OCI-LY3 (cell line): Measurements from ENCODE around the gene JAML.

Experiments used
- CTCF ChIP-seq: fragments of 200-600, 300-600 bp; sonication (generic); IDR thresholded peaks from 2 replicates; pipeline ENCODE4 v1.5.1; 2014; ENCODE audit warnings: antibody characterized with exemption, low read length, low read depth
- EZH2phosphoT487 ChIP-seq: fragments of 200-600 bp; shearing (Covaris generic); IDR thresholded peaks from 2 replicates; pipeline ENCODE4 v1.6.1; 2018; ENCODE audit warnings: antibody characterized with exemption, mixed run types, low read depth

GRCh38 chr11:118212781-118213191 lies 12.0 kb downstream of the JAML start:
- TF ChIP-seq CTCF (no peak), EZH2phosphoT487 (no peak)
